OCI-LY7 (cell line): ENCODE results near the gene CYP2W1.

Source experiments
- EZH2phosphoT487 ChIP-seq: fragments of 200-600 bp; sonication (generic); IDR thresholded peaks from 2 replicates; pipeline ENCODE4 v1.6.1; 2018; ENCODE audit warnings: low read depth, borderline replicate concordance, mild to moderate bottlenecking, mixed run types, antibody characterized with exemption, low read length, moderate library complexity, mixed read lengths
- TF ChIP-seq, protein P1 (sequence below): fragments of 200-600 bp; sonication (generic); conservative IDR thresholded peaks from 2 replicates; pipeline ENCODE4 v1.5.1; 2014; ENCODE audit warnings: mild to moderate bottlenecking, antibody characterized with exemption, low read length, moderate library complexity, mixed read lengths

DNA sequence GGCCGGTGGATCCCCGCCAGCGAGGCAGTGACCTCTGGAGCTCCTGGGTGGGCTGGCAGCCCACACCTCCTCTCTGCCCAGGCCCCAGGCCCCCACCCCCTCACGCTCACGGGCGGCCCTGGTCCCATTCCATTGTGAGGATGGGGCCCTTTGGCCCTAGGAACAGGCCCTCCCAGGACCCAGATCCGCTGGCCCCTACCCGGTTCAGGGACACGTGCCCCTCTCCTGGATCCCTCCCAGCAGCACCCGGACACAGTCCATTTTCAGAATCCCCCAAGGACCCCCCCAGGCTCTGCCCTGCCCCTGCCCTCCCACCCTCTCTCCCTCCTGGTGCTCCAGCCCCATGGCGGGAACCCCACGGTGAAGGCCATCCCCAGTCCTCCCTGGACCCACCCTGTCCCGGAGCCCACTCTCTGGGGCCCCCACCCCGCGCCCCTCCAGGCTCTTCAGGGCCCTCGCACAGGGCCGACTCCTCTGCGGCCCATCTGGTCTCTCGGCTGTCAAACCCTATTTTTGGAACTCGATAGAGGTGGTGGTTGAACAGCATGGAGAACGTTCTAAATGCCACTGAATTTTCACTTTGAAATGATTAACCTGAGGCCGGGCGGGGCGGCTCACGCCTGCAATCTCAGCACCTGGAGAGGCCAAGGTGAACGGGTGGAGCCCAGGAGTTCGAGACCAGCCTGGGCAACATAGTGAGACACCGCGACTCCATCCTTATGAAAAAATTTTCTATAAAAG, 36.6 kb upstream of the CYP2W1 start:
- TF ChIP-seq, protein P1, sequence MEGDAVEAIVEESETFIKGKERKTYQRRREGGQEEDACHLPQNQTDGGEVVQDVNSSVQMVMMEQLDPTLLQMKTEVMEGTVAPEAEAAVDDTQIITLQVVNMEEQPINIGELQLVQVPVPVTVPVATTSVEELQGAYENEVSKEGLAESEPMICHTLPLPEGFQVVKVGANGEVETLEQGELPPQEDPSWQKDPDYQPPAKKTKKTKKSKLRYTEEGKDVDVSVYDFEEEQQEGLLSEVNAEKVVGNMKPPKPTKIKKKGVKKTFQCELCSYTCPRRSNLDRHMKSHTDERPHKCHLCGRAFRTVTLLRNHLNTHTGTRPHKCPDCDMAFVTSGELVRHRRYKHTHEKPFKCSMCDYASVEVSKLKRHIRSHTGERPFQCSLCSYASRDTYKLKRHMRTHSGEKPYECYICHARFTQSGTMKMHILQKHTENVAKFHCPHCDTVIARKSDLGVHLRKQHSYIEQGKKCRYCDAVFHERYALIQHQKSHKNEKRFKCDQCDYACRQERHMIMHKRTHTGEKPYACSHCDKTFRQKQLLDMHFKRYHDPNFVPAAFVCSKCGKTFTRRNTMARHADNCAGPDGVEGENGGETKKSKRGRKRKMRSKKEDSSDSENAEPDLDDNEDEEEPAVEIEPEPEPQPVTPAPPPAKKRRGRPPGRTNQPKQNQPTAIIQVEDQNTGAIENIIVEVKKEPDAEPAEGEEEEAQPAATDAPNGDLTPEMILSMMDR, result no peak
- TF ChIP-seq EZH2phosphoT487, result no peak
